H1 (cell line): Measurements from ENCODE around the gene SLC48A1. TPM values are rescaled to one million over a fixed set of nuclear protein-coding genes. Genes with fewer than 3 reads are reported as not detected.

Experiments used
- CTCF ChIA-PET: fragments of 300-600 bp; sonication (Branson Sonifier 250); formaldehyde crosslinking; loops from one replicate; lab custom pipeline; 2021; ENCODE audit not compliant: partially characterized antibody; lab: Charles Lee
- POLR2A ChIA-PET: fragments of 300-600 bp; sonication (Branson Sonifier 250); formaldehyde crosslinking; loops from one replicate; lab custom pipeline; 2021; ENCODE audit warnings: inconsistent platforms; ENCODE audit not compliant: partially characterized antibody; lab: Charles Lee
- DNase-seq, 2 experiments: peaks; one replicate each; pipeline versions ENCODE4 v3.0.0 to v3.0.0-alpha.2; 2010 to 2022; ENCODE audit warnings: low spot score in 2 of 2, low read depth in 1 of 2, mixed read lengths in 1 of 2
- FAIRE-seq: peaks from 2 replicates; lab custom pipeline; 2011; peaks lifted over from hg19 to GRCh38; lab: Jason Lieb, UNC
- H2AFZ ChIP-seq: 2 replicates; pipeline ENCODE4 v1.8.1; 2012; ENCODE audit warnings: low read length, inconsistent platforms
- H2AK5ac ChIP-seq: 2 replicates; pipeline ENCODE4 v1.6.1; 2013; ENCODE audit warnings: low read depth, low read length
- H2BK120ac ChIP-seq: replicated peaks from 2 replicates; pipeline ENCODE3; 2013; ENCODE audit warnings: low read depth, low read length, inconsistent platforms
- H2BK12ac ChIP-seq: 2 replicates; pipeline ENCODE4 v1.6.1; 2013; ENCODE audit warnings: low read depth, low read length
- H2BK15ac ChIP-seq: 2 replicates; pipeline ENCODE4 v1.6.1; 2013; ENCODE audit warnings: low read length
- H2BK20ac ChIP-seq: 2 replicates; pipeline ENCODE4 v1.6.1; 2013; ENCODE audit warnings: low read length
- H2BK5ac ChIP-seq: 2 replicates; pipeline ENCODE4 v1.6.1; 2013; ENCODE audit warnings: low read depth, low read length
- H3K14ac ChIP-seq: 2 replicates; pipeline ENCODE4 v1.6.1; 2013; ENCODE audit warnings: inconsistent platforms; ENCODE audit not compliant: insufficient read length
- H3K18ac ChIP-seq: 2 replicates; pipeline ENCODE4 v1.6.1; 2013; ENCODE audit warnings: low read length; ENCODE audit errors: extremely low read depth
- H3K23ac ChIP-seq: 2 replicates; pipeline ENCODE4 v1.6.1; 2013; ENCODE audit warnings: inconsistent platforms; ENCODE audit not compliant: insufficient read length
- H3K23me2 ChIP-seq: 2 replicates; pipeline ENCODE4 v1.6.1; 2013; ENCODE audit warnings: low read depth, low read length
- H3K27ac ChIP-seq: 2 replicates; pipeline ENCODE4 v1.6.1; 2011; ENCODE audit warnings: low read depth, low read length, inconsistent platforms
- H3K27me3 ChIP-seq, 4 experiments: replicated peaks in 1 of 4; 1 replicate in 1 of 4; 2 replicates in 3 of 4; pipeline versions ENCODE4 v1.6.1 to v1.8.1; 2011 to 2013; ENCODE audit warnings: low read length in 3 of 4, mild to moderate bottlenecking in 3 of 4, inconsistent platforms in 2 of 4, mixed read lengths in 2 of 4, moderate library complexity in 1 of 4; ENCODE audit not compliant: control insufficient read depth in 3 of 4, insufficient read depth in 3 of 4; ENCODE audit errors: extremely low read depth in 1 of 4
- H3K36me3 ChIP-seq, 4 experiments: 2 replicates each; pipeline versions ENCODE4 v1.6.1 to v1.8.1; 2011 to 2013; ENCODE audit warnings: mild to moderate bottlenecking in 4 of 4, low read length in 3 of 4, moderate library complexity in 2 of 4, control low read depth in 1 of 4, inconsistent platforms in 1 of 4; ENCODE audit not compliant: insufficient read depth in 4 of 4, control insufficient read depth in 2 of 4
- H3K4ac ChIP-seq: replicated peaks from 2 replicates; pipeline ENCODE3; 2013; ENCODE audit warnings: low read length, low read depth, mixed read lengths, inconsistent platforms; ENCODE audit not compliant: insufficient read length
- H3K4me1 ChIP-seq, 4 experiments: replicated peaks in 1 of 4; 1 replicate in 1 of 4; 2 replicates in 3 of 4; pipeline versions ENCODE4 v1.6.1 to v1.8.1; 2011 to 2013; ENCODE audit warnings: low read length in 3 of 4, inconsistent platforms in 2 of 4, mixed read lengths in 1 of 4; ENCODE audit not compliant: insufficient read depth in 4 of 4, control insufficient read depth in 3 of 4
- H3K4me2 ChIP-seq, 2 experiments: 2 replicates each; pipeline versions ENCODE4 v1.6.1 to v1.8.1; 2011 to 2013; ENCODE audit warnings: low read depth in 2 of 2, low read length in 2 of 2, control low read depth in 1 of 2, inconsistent platforms in 1 of 2, mild to moderate bottlenecking in 1 of 2; ENCODE audit not compliant: insufficient read depth in 1 of 2
- H3K4me3 ChIP-seq, 4 experiments: fragments of 200-600, 300-600 bp in 1 of 4; sonication (generic), shearing (Covaris generic), sonication (Bioruptor Twin) in 1 of 4; 2 replicates each; pipeline versions ENCODE4 v1.5.1 to v1.8.1; 2011 to 2016; ENCODE audit warnings: low read length in 4 of 4, low read depth in 3 of 4, control low read depth in 2 of 4, inconsistent platforms in 2 of 4, mild to moderate bottlenecking in 2 of 4, mixed read lengths in 1 of 4, moderate library complexity in 1 of 4; ENCODE audit not compliant: insufficient read depth in 2 of 4; ENCODE audit errors: extremely low read depth in 1 of 4
- H3K56ac ChIP-seq: replicated peaks from 2 replicates; pipeline ENCODE3; 2013; ENCODE audit warnings: low read depth, mild to moderate bottlenecking, mixed read lengths, low read length, inconsistent platforms; ENCODE audit not compliant: insufficient read length
- H3K79me1 ChIP-seq: 2 replicates; pipeline ENCODE4 v1.6.1; 2013; ENCODE audit warnings: low read depth, low read length, control low read depth
- H3K79me2 ChIP-seq, 2 experiments: 2 replicates each; pipeline versions ENCODE4 v1.6.1 to v1.8.1; 2012 to 2013; ENCODE audit warnings: low read length in 2 of 2, mild to moderate bottlenecking in 2 of 2, inconsistent platforms in 1 of 2; ENCODE audit not compliant: insufficient read depth in 2 of 2, control insufficient read depth in 1 of 2
- H3K9ac ChIP-seq, 4 experiments: replicated peaks in 1 of 4; 1 replicate in 1 of 4; 2 replicates in 3 of 4; pipeline versions ENCODE4 v1.6.1 to v1.8.1; 2011 to 2013; ENCODE audit warnings: low read depth in 3 of 4, low read length in 3 of 4, control low read depth in 2 of 4, mild to moderate bottlenecking in 2 of 4, moderate library complexity in 2 of 4, inconsistent platforms in 1 of 4; ENCODE audit errors: extremely low read depth in 1 of 4
- H3K9me3 ChIP-seq, 2 experiments: 2 replicates each; pipeline versions ENCODE4 v1.6.1 to v1.8.1; 2012 to 2013; ENCODE audit warnings: mild to moderate bottlenecking in 2 of 2, moderate library complexity in 2 of 2, control low read depth in 1 of 2, inconsistent platforms in 1 of 2, low read depth in 1 of 2, low read length in 1 of 2, mixed read lengths in 1 of 2; ENCODE audit not compliant: insufficient read depth in 2 of 2
- H4K20me1 ChIP-seq, 2 experiments: replicated peaks in 1 of 2; 2 replicates each; pipeline versions ENCODE3 to v1.8.1; 2011 to 2013; ENCODE audit warnings: inconsistent platforms in 2 of 2, low read length in 2 of 2, mild to moderate bottlenecking in 1 of 2; ENCODE audit not compliant: insufficient read depth in 2 of 2, control insufficient read depth in 1 of 2
- H4K5ac ChIP-seq: 2 replicates; pipeline ENCODE4 v1.6.1; 2013; ENCODE audit warnings: low read length, low read depth, mixed read lengths, inconsistent platforms; ENCODE audit not compliant: insufficient read length
- H4K8ac ChIP-seq: 2 replicates; pipeline ENCODE4 v1.8.0; 2013; ENCODE audit warnings: mild to moderate bottlenecking, moderate library complexity, low read length, inconsistent platforms; ENCODE audit not compliant: insufficient read depth; ENCODE audit errors: extremely low read depth
- H4K91ac ChIP-seq: replicated peaks from 2 replicates; pipeline ENCODE3; 2013; ENCODE audit warnings: low read length, mixed read lengths, inconsistent platforms; ENCODE audit not compliant: insufficient read length
- BACH1 ChIP-seq: IDR thresholded peaks from 2 replicates; pipeline ENCODE4 v1.6.1; 2012; ENCODE audit warnings: low read length, improper control_type of control experiment
- CBX5 ChIP-seq: fragments of 300-800, 300-1000 bp; sonication (generic); IDR thresholded peaks from 2 replicates; pipeline ENCODE4 v1.7.1; 2016; ENCODE audit warnings: antibody characterized with exemption, low read length, low read depth
- CREB1 ChIP-seq: IDR thresholded peaks from 2 replicates; pipeline ENCODE4 v1.6.1; 2012; ENCODE audit warnings: inconsistent platforms
- JUN ChIP-seq: IDR thresholded peaks from 2 replicates; pipeline ENCODE4 v1.6.1; 2011; ENCODE audit warnings: low read depth, mild to moderate bottlenecking, improper control_type of control experiment, low read length
- SAP30 ChIP-seq: fragments of 300-600 bp; sonication (generic); IDR thresholded peaks from 2 replicates; pipeline ENCODE4 v1.7.1; 2012; ENCODE audit warnings: low read length, moderate library complexity, mild to moderate bottlenecking, inconsistent platforms; ENCODE audit not compliant: insufficient read depth, insufficient replicate concordance
- TEAD4 ChIP-seq: IDR thresholded peaks from 2 replicates; pipeline ENCODE4 v1.6.1; 2012; ENCODE audit warnings: low read depth, low read length, inconsistent platforms, mixed read lengths
- WGBS, 2 experiments: shearing (Covaris generic) in 1 of 2; methylation state at CpG; one replicate each; pipeline versions ENCODE4 v1.1.6 to v1.1.7; 2013 to 2015; ENCODE audit warnings: low lambda C conversion rate in 2 of 2, mixed read lengths in 2 of 2, inconsistent platforms in 1 of 2, low coverage in 1 of 2, missing lambda C conversion rate in 1 of 2; ENCODE audit not compliant: insufficient replicate concordance in 2 of 2, insufficient coverage in 1 of 2, insufficient read length in 1 of 2; ENCODE audit errors: extremely low coverage in 1 of 2, missing lambda C conversion rate in 1 of 2; 5-methylcytosine and 5-hydroxymethylcytosine counted together
- polyA plus RNA-seq, 7 experiments: library from polyadenylated mRNA; depleted of rRNA in 3 of 7; stranded (reverse) in 5 of 7; unstranded in 2 of 7; fragments of >200 nt in 5 of 7; fragments of 200-250 nt in 2 of 7; gene quantifications; 1 replicate in 5 of 7; 2 replicates in 1 of 7; 4 replicates in 1 of 7; pipeline versions ENCODE4 v1.2.1 to v1.2.3, GENCODE V29; 2011 to 2013; ENCODE audit warnings: missing spikeins in 2 of 7, mixed read lengths in 2 of 7
- total RNA-seq: library from RNA; stranded (reverse); fragmentation: NEBNext Ultra II Directional; extraction: Animal tissue kit (Norgen Biotek cat#: 25700); gene quantifications from 2 replicates; pipeline ENCODE4 v1.2.1, GENCODE V29; 2021

SLC48A1 gene
- total and polyA plus RNA-seq, 2 of the 8 experiments (the other 6 are each of a cell fraction or from before 2014, with no cell fraction given), result 9.5 to 14.1 TPM

GRCh38 chr12:47825173-47825639 is 52.2 kb downstream of the SLC48A1 start:
- Histone ChIP-seq H2AFZ (no peak overlapping the region), H4K20me1 (no peaks in the 10 kb centered on the region), H3K9me3 (no peaks in the 10 kb centered on the region), H2BK12ac (peak overlapping the region; percentile 71), H3K9ac (no peak overlapping the region), H3K27ac (no peak overlapping the region), H2BK15ac (no peak overlapping the region; the same call in 1 of the 2 replicates), H3K79me2 (peaks cover 0 to 1% of the 10 kb centered on the region in 2 experiments; a peak in 1 of 4 replicates), H4K8ac (no peak overlapping the region), H3K18ac (no peak overlapping the region), H3K36me3 (no peaks in the 10 kb centered on the region), H3K4me3 (no peak overlapping the region), H2BK5ac (peak overlapping the region; percentile 53; the same call in 1 of the 2 replicates), H2BK120ac (no peak overlapping the region), H3K56ac (no peak overlapping the region), H3K14ac (no peak overlapping the region), H3K27me3 (no peaks in the 10 kb centered on the region; a peak in 2 of 7 replicates), H3K4me1 (peaks cover 5 to 24% (median 19%) of the 10 kb centered on the region in 4 experiments), H3K4ac (no peak overlapping the region), H4K5ac (no peak overlapping the region), H2BK20ac (0 out of 2 replicates have a peak overlapping the region, but pooled peaks have one; percentile 21), H3K79me1 (no peaks in the 10 kb centered on the region), H3K23ac (no peak overlapping the region), H2AK5ac (no peak overlapping the region; the same call in 1 of the 2 replicates), H3K4me2 (no peak overlapping the region), H3K23me2 (peaks cover 5% of the 10 kb centered on the region), H4K91ac (no peak overlapping the region)
- DNase-seq, result no peak
- CTCF ChIA-PET, result interaction anchor here (10.6 to 30.5 kb wide), 2 partner anchors 14 to 32 kb away, joined by 155 to 2001 read pairs; partner anchors contain the start of genes HDAC7 and SLC48A1
- POLR2A ChIA-PET, result interaction anchor here (0.6 to 28.4 kb wide), 5 partner anchors 9 to 45 kb away, joined by 3 to 480 read pairs (median 4); partner anchors contain the start of gene HDAC7
- FAIRE-seq, result no peak
- 75% methylated on average over 6 of the region's 6 CpGs; no CpG with 5 or more reads in 1 of the 2 experiments for WGBS, 2 experiments
- TF ChIP-seq CREB1 (no peak), CBX5 (no peak), JUN (no peak), SAP30 (no peak), BACH1 (no peak), TEAD4 (0 out of 2 replicates have a peak, but pooled peaks have one; percentile 39)
